ENCODE data around the gene EFCAB7. TPM values are rescaled to one million over a fixed set of nuclear protein-coding genes. Genes with fewer than 3 reads are reported as not detected.

The EFCAB7 gene
- total and polyA plus RNA-seq, 2 of the 4 experiments (the other 2 are of a cell fraction), result 2.3 TPM

DNA sequence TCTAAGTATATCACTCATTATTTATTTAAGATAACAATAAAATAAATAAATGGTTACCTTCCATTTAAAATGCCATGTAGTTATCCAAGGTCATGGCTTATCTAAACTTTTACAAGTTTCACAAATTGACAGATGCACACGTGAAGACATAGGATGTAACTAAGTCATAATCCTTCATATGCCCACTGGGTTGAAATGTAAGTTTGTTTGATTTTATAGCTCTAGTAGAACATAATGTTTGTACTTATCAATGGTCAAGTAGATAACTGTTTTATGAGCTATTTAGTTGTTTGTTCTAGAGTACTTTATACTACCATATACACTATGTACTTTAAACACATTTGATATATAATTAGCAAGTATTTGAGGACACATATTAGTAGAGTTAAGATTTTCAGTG, 43.3 kb upstream of the EFCAB7 start:
- H4K5ac ChIP-seq (ENCODE audit: low read depth, low read length), result no peak overlapping the region
- no peak overlapping the region for H4K91ac ChIP-seq (ENCODE audit: insufficient read depth, low read depth, low read length)
- TF ChIP-seq FOS (IDR thresholded peaks at IDR 0.05; ENCODE audit: low read depth, low read length), result no peak
- TF ChIP-seq CHD1 (IDR thresholded peaks at IDR 0.05; ENCODE audit: low read depth, low read length), result no peak
- TF ChIP-seq MXI1 (IDR thresholded peaks at IDR 0.05; ENCODE audit: borderline replicate concordance, low read depth, low read length), result no peak
- no peak for TF ChIP-seq RCOR1 (IDR thresholded peaks at IDR 0.05; ENCODE audit: insufficient replicate concordance, low read length)
- TF ChIP-seq BHLHE40 (IDR thresholded peaks at IDR 0.05; ENCODE audit: low read depth, low read length), result no peak
- TF ChIP-seq RFX5 (IDR thresholded peaks at IDR 0.05; ENCODE audit: low read depth, low read length), result no peak
- TF ChIP-seq, protein P1, sequence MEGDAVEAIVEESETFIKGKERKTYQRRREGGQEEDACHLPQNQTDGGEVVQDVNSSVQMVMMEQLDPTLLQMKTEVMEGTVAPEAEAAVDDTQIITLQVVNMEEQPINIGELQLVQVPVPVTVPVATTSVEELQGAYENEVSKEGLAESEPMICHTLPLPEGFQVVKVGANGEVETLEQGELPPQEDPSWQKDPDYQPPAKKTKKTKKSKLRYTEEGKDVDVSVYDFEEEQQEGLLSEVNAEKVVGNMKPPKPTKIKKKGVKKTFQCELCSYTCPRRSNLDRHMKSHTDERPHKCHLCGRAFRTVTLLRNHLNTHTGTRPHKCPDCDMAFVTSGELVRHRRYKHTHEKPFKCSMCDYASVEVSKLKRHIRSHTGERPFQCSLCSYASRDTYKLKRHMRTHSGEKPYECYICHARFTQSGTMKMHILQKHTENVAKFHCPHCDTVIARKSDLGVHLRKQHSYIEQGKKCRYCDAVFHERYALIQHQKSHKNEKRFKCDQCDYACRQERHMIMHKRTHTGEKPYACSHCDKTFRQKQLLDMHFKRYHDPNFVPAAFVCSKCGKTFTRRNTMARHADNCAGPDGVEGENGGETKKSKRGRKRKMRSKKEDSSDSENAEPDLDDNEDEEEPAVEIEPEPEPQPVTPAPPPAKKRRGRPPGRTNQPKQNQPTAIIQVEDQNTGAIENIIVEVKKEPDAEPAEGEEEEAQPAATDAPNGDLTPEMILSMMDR (conservative IDR thresholded peaks at IDR 0.05; ENCODE audit: low read depth, low read length), result no peak
- no peak for TF ChIP-seq NFE2L2 (IDR thresholded peaks at IDR 0.05; ENCODE audit: low read depth, low read length)
- TF ChIP-seq POLR2A (IDR thresholded peaks at IDR 0.05; ENCODE audit: low read depth, low read length), result no peak
- TF ChIP-seq, protein P2, sequence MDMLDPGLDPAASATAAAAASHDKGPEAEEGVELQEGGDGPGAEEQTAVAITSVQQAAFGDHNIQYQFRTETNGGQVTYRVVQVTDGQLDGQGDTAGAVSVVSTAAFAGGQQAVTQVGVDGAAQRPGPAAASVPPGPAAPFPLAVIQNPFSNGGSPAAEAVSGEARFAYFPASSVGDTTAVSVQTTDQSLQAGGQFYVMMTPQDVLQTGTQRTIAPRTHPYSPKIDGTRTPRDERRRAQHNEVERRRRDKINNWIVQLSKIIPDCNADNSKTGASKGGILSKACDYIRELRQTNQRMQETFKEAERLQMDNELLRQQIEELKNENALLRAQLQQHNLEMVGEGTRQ (IDR thresholded peaks at IDR 0.05; ENCODE audit: low read depth, low read length), result no peak
- TF ChIP-seq SMC3 (IDR thresholded peaks at IDR 0.05; ENCODE audit: low read depth, low read length), result no peak
- TF ChIP-seq MAZ (IDR thresholded peaks at IDR 0.05; ENCODE audit: borderline replicate concordance, low read depth, low read length), result no peak
- TF ChIP-seq MAFK (IDR thresholded peaks at IDR 0.05; ENCODE audit: low read depth, low read length), result no peak
- TF ChIP-seq RAD21 (IDR thresholded peaks at IDR 0.05; ENCODE audit: low read length), result no peak
- no peak for TF ChIP-seq CEBPB (IDR thresholded peaks at IDR 0.05; ENCODE audit: low read depth, low read length)
- TF ChIP-seq, protein P3, sequence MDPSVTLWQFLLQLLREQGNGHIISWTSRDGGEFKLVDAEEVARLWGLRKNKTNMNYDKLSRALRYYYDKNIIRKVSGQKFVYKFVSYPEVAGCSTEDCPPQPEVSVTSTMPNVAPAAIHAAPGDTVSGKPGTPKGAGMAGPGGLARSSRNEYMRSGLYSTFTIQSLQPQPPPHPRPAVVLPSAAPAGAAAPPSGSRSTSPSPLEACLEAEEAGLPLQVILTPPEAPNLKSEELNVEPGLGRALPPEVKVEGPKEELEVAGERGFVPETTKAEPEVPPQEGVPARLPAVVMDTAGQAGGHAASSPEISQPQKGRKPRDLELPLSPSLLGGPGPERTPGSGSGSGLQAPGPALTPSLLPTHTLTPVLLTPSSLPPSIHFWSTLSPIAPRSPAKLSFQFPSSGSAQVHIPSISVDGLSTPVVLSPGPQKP (IDR thresholded peaks at IDR 0.05; ENCODE audit: borderline replicate concordance, low read depth, low read length), result no peak
- H3K4ac ChIP-seq (ENCODE audit: low read depth, low read length), result no peak overlapping the region
- H3K36me3 ChIP-seq (ENCODE audit: control insufficient read depth, insufficient read depth, low read length), result no peaks in the 10 kb centered on the region
- no peak overlapping the region for H3K18ac ChIP-seq (ENCODE audit: low read depth, low read length)
- H3K9ac ChIP-seq (ENCODE audit: low read depth, low read length), result no peak overlapping the region
- no peak overlapping the region for H4K8ac ChIP-seq (ENCODE audit: low read depth in 2 of 2, low read length in 2 of 2)
- no peak overlapping the region for H2BK5ac ChIP-seq (ENCODE audit: low read depth, low read length, poor library complexity, severe bottlenecking)
- no peak overlapping the region for H2AK5ac ChIP-seq (ENCODE audit: low read depth, low read length)
- no peak overlapping the region for H3K56ac ChIP-seq (ENCODE audit: extremely low read depth, insufficient read depth, low read length)
- CTCF ChIA-PET, result no interaction called here
- dilution Hi-C loops (cut with HindIII; ENCODE audit: low sequenced_read_pairs, unreplicated experiment), result no loop called here
- H4K20me1 ChIP-seq (ENCODE audit: insufficient read depth, low read length), result no peaks in the 10 kb centered on the region
- no CpG with 5 or more reads among the region's 1 CpG for WGBS, 2 experiments (ENCODE audit: extremely low coverage in 2 of 2, insufficient read length in 1 of 2)
- no peak overlapping the region for H2BK20ac ChIP-seq (ENCODE audit: low read depth, low read length)
- H3K4me2 ChIP-seq (ENCODE audit: low read depth, low read length), result no peak overlapping the region
- no peaks in the 10 kb centered on the region for H3K9me3 ChIP-seq (ENCODE audit: control insufficient read depth, insufficient read depth, low read length)
- no peak overlapping the region for H3K14ac ChIP-seq (replicated peaks; ENCODE audit: low read depth, low read length)
- H2BK15ac ChIP-seq (ENCODE audit: low read depth, low read length), result no peak overlapping the region
- no peaks in the 10 kb centered on the region for H3K9me1 ChIP-seq (ENCODE audit: insufficient read depth, low read length)
- intact Hi-C loops (cut with micrococcal nuclease), result no loop called here
- H2AK9ac ChIP-seq (replicated peaks; ENCODE audit: low read depth, low read length, poor library complexity), result no peak overlapping the region
- in situ Hi-C loops (cut with MboI; ENCODE audit: low sequenced_read_pairs), result no loop called here
- no peak overlapping the region for H2BK120ac ChIP-seq (ENCODE audit: low read depth, low read length)
- H3K4me3 ChIP-seq (ENCODE audit: insufficient read depth, low read depth, low read length), result no peak overlapping the region
- no peak overlapping the region for H2AFZ ChIP-seq (replicated peaks; ENCODE audit: low read length, poor library complexity)
- POLR2A ChIA-PET (ENCODE audit: unreplicated experiment), result no interaction called here
- no peak overlapping the region for H3K23ac ChIP-seq (ENCODE audit: low read depth, low read length)
- DNase-seq, result no peak
- H3K79me1 ChIP-seq (ENCODE audit: low read depth in 1 of 2, low read length in 2 of 2), result 0 out of 4 replicates have a peak, but pooled peaks cover 0 to 2% of the 10 kb centered on the region in 2 experiments
- H3K4me1 ChIP-seq (ENCODE audit: control insufficient read depth, insufficient read depth, low read length), result no peaks in the 10 kb centered on the region
- no peak overlapping the region for H3K27ac ChIP-seq (ENCODE audit: insufficient read depth, low read length)
- no peak for ATAC-seq (ENCODE audit: low read depth)
- no peaks in the 10 kb centered on the region for H3K27me3 ChIP-seq (ENCODE audit: control insufficient read depth, insufficient read depth, low read length)
- no TSS peak for BruUV-seq (replicated peaks)

All from IMR-90 (cell line).